Left ventricle myocardium inferior (tissue), 1 donor: ENCODE results near the gene NDUFAF2. TPM values are rescaled to one million over a fixed set of nuclear protein-coding genes. Genes with fewer than 3 reads are reported as not detected.

Experiments
- DNase-seq: peaks from one replicate; pipeline ENCODE4 v3.0.0-alpha.2; 2020
- H3K27ac ChIP-seq: fragments of 200-600 bp; replicated peaks from 2 replicates; pipeline ENCODE4 v1.8.0; 2021
- H3K27me3 ChIP-seq: fragments of 200-600 bp; 2 replicates; pipeline ENCODE4 v1.8.0; 2021; ENCODE audit warnings: low read depth
- H3K36me3 ChIP-seq: fragments of 200-600 bp; 2 replicates; pipeline ENCODE4 v1.8.0; 2021
- H3K4me1 ChIP-seq: fragments of 200-600 bp; 2 replicates; pipeline ENCODE4 v1.8.0; 2021
- H3K4me3 ChIP-seq: fragments of 200-600 bp; 2 replicates; pipeline ENCODE4 v1.8.0; 2021; ENCODE audit warnings: mild to moderate bottlenecking, moderate library complexity
- H3K9me3 ChIP-seq: fragments of 200-600 bp; replicated peaks from 2 replicates; pipeline ENCODE4 v1.8.0; 2021
- CTCF ChIP-seq: fragments of 200-600 bp; IDR thresholded peaks from 2 replicates; pipeline ENCODE4 v1.8.0; 2021; ENCODE audit warnings: antibody characterized with exemption, mild to moderate bottlenecking, borderline replicate concordance
- intact Hi-C: fragments of 100-400 bp; cut with micrococcal nuclease; formaldehyde crosslinking; loops from one replicate; pipeline ENCODE4 v1.11.0; 2022
- total RNA-seq: library from RNA; stranded (reverse); fragmentation: NEBNext Ultra II Directional; extraction: Animal tissue kit (Norgen Biotek cat#: 25700); gene quantifications from one replicate; pipeline ENCODE4 v1.2.1, GENCODE V29; 2021
- donor health status: DM: no; HTN: yes; CAD: no; lungs with severe emphysema.

NDUFAF2 gene
- total RNA-seq, 1 donor from 2014 or later = 37.6 TPM

DNA sequence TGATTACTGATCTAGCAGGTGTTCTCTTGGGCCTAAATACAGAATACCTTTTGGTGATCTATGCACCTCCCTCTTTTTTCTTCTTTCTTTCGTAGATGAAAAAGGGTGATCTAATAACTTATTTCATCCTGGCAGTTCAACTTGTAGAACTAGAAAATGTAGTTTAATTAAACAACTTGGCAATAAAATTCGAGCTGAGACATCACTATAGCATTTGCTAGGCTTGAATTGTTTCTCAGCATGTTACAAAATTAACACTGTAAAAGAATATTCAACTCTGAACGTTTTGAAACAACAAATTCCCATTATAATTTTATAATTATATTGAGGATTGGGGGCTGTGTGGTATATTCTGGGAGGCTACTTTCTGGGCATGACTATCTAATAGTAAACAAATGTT is 197.8 kb downstream of the NDUFAF2 start:
- Histone ChIP-seq H3K27ac (no peak overlapping the region), H3K4me1 (no peaks in the 10 kb centered on the region), H3K9me3 (peaks cover 6% of the 10 kb centered on the region), H3K27me3 (no peaks in the 10 kb centered on the region), H3K36me3 (no peaks in the 10 kb centered on the region), H3K4me3 (no peak overlapping the region)
- no peak for DNase-seq
- intact Hi-C loops = no loop called here
- no peak for TF ChIP-seq CTCF

- no peak for DNase-seq
- intact Hi-C loops = no loop called here
These were observed 203.5 kb downstream of the NDUFAF2 start for GRCh38 chr5:61148515-61148914.

GRCh38 chr5:61151893-61152292 is 206.9 kb downstream of the NDUFAF2 start:
- Histone ChIP-seq H3K9me3 (peaks cover 12% of the 10 kb centered on the region), H3K4me1 (no peaks in the 10 kb centered on the region), H3K27me3 (no peaks in the 10 kb centered on the region), H3K4me3 (no peak overlapping the region), H3K36me3 (peaks cover 15% of the 10 kb centered on the region), H3K27ac (no peak overlapping the region)
- TF ChIP-seq CTCF = no peak
- intact Hi-C loops = no loop called here
- no peak for DNase-seq

More at GRCh38 chr5:61148515-61148914, 203.5 kb downstream of the NDUFAF2 start:
- H3K36me3 ChIP-seq = no peaks in the 10 kb centered on the region
- peaks cover 6% of the 10 kb centered on the region for H3K9me3 ChIP-seq
- H3K27ac ChIP-seq = no peak overlapping the region
- H3K4me1 ChIP-seq = no peaks in the 10 kb centered on the region
- no peaks in the 10 kb centered on the region for H3K27me3 ChIP-seq
- no peak for TF ChIP-seq CTCF
- H3K4me3 ChIP-seq = no peak overlapping the region

- intact Hi-C loops = no loop called here
- H3K9me3 ChIP-seq = peaks cover 10% of the 10 kb centered on the region
- H3K4me3 ChIP-seq = no peak overlapping the region
- H3K4me1 ChIP-seq = peaks cover 54% of the 10 kb centered on the region
- TF ChIP-seq CTCF = no peak
- peaks cover 47% of the 10 kb centered on the region for H3K36me3 ChIP-seq
- no peaks in the 10 kb centered on the region for H3K27me3 ChIP-seq
- H3K27ac ChIP-seq = no peak overlapping the region
- DNase-seq = no peak
These were observed 214.1 kb downstream of the NDUFAF2 start for GRCh38 chr5:61159070-61159469.

DNA sequence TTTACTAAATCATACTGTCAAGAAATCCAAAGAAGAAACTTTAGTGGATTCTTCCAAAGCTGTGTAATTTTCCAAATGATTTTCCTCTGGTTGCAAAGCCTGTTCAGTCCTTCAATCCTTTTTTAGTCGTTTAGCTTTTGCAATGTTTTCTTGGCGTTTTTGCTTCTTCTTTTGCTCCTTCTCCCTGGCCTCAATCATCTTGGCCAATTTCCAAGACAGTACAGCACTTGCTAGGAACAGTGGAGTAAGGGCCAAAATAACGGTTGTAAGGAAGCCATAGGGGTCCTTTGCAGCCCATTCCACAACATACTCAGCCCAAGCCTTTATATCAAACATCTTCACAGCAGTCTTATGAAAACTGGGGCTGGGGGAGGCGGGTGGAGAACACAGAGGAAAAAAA is 214.8 kb downstream of the NDUFAF2 start:
- no peak for DNase-seq
- no peak overlapping the region for H3K27ac ChIP-seq
- no peak overlapping the region for H3K4me3 ChIP-seq
- H3K27me3 ChIP-seq = no peaks in the 10 kb centered on the region
- peaks cover 54% of the 10 kb centered on the region for H3K4me1 ChIP-seq
- H3K36me3 ChIP-seq = peaks cover 47% of the 10 kb centered on the region
- H3K9me3 ChIP-seq = peaks cover 6% of the 10 kb centered on the region
- TF ChIP-seq CTCF = no peak
- intact Hi-C loops = no loop called here

DNA sequence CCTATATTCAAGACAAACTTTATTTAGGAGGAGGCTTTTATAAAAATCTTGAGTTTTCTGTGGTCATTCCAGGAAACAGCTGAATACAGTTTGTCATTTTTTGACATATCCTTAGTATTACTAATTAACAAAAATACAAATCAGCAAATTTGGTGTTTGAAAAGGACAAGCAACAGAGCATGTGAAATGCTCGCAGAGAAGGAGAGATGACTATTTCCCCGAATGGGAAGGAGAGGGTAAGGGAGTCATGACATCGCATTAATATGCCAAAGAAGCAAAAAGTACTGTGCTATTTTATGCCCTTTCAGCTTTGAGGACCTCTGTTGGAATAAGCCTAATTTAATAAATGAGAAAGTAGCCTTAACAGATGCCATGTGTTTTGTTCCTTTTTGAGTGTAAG is 215.5 kb downstream of the NDUFAF2 start:
- Histone ChIP-seq H3K27me3 (no peaks in the 10 kb centered on the region), H3K36me3 (peaks cover 41% of the 10 kb centered on the region), H3K4me1 (peaks cover 54% of the 10 kb centered on the region), H3K27ac (no peak overlapping the region), H3K9me3 (peaks cover 6% of the 10 kb centered on the region), H3K4me3 (peak overlapping the region; percentile 76)
- intact Hi-C loops = no loop called here
- no peak for DNase-seq
- no peak for TF ChIP-seq CTCF
